NCI-H1930 (cell line): ENCODE measurements around the gene CEP170.
A peak's percentile ranks its signal among the peaks of the same experiment; 100 is the strongest.
"Not testable (repeated sequence)": the region's sequence is repeated elsewhere in the genome, so short reads cannot be mapped to it uniquely, and the experiment has no call there.

ENCODE experiments used
- DNase-seq, 2 experiments: peaks; one replicate each; lab custom pipeline; 2025; lab: John Stamatoyannopoulos, UW

CEP170 gene

DNA sequence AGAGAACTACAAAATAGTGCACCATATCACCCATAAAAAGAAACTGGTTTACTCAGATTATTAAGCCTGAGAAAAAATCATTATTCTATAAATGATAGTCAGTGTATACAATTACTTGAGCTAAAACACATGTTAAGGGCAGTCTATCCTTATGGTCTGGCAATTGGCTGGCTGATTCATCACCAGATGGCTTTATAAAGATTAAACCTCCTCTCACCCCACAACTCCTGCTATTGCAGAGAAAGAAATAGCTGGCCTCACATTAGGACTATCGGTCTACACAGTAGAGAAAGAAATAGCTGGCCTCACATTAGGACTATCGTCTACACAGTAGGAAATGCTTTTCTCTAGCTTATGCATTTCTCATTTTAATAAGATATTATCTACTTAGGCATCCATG lies 21.2 kb downstream of the CEP170 start:
- no peak for DNase-seq

- peak; percentile 14 to 29 for DNase-seq
Observed at GRCh38 chr1:243230914-243231313, 24.2 kb downstream of the CEP170 start.

GRCh38 chr1:243229526-243229925 lies 25.6 kb downstream of the CEP170 start:
- no peak for DNase-seq

DNA sequence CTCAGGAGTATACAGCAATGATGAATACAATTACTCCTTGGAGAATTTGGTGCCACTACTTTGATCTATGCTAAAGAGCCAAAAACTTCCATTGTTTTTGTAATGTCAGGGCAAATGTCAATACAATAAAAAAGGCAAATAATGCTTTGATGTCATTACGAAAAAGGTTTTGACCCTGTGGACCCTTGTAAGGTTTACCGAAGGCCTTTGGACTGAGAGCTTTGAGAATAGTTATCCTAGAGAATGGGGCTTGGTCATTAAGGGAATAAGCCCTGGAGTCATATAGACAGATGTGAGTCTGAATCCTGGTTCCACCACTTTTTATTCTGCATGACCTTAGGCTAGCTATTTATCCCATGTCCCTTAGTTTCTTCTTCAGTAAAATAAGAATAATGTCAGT lies 27.5 kb downstream of the CEP170 start:
- DNase-seq, result no peak

- DNase-seq, result no peak
Observed at GRCh38 chr1:243218059-243218458, 37.0 kb downstream of the CEP170 start.

DNA sequence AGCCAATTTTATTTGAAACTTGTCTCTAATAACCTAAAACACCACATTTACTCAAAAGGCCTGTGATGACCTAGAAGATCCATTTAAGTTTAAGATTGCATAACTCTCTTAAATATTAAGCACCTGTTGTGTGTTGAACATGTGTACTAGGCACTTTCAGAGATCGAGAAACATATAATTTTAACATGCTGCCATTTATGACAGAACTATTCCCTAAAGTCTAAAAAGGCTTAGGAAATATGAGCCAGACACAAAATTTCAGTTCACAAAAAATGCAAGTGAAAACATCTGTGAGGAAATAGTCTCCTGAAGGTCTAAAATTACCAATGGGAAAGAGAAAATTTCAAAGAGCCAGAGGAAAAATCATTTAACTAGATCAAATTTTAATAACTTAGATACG lies 37.7 kb downstream of the CEP170 start:
- DNase-seq, result no peak

- DNase-seq, result no peak
Observed at GRCh38 chr1:243216741-243217140, 38.3 kb downstream of the CEP170 start.

DNA sequence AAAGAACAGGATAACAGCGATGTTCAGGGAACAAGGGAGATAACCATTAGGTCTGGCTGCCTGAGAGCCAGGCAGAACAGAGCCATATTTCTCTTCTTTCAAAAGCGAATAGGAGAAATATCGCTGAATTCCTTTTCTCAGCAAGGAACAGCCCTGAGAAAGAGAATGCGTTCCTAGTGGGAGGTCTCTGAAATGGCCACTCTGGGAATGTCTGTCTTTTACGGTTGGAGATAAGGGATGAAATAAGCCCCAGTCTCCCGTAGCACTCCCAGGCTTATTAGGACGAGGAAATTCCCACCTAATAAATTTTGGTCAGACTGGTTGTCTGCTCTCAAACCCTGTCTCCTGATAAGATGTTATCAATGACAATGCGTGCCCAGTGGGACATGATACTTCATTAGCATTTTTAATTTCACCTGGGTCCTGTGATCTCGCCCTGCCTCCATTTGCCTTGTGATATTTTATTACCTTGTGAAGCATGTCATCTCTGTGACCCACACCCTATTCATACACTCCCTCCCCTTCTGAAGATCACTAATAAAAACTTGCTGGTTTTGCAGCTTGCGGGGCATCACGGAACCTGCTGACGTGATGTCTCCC lies 39.7 kb downstream of the CEP170 start:
- not testable (repeated sequence) for DNase-seq

DNA sequence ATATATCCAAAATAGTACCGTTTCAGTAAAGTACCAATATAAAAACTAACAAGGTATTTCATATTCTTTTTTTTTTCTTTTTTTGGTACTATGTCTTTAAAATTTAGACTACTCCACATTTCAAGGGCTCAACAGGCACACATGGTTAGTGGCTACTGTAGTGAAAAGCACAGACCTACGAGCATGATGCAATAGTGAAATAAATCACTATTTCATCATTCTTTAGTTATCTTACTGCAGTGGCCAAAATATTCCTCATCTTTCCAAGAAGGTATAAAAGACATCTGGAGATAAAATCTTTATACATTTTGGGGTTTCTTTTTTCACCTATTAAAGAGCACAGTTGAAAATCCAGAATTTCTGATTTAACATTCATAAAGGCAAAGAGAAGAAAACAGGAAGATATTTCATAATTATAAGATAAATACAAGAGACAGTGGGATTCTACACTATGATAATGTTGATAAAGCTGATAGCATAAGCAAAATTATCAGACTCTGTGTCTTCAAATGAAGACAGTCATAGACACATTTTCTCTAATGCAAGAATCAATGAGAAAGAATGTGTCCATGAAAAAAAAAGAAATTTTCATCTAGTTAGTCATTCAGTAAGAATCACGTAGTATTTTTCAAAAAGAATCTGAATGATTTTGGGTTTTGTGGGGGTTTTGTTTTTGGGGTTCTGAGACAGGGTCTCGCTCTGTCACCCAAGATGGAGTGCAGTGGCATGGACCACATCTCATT lies 41.9 kb downstream of the CEP170 start:
- DNase-seq, result no peak

DNA sequence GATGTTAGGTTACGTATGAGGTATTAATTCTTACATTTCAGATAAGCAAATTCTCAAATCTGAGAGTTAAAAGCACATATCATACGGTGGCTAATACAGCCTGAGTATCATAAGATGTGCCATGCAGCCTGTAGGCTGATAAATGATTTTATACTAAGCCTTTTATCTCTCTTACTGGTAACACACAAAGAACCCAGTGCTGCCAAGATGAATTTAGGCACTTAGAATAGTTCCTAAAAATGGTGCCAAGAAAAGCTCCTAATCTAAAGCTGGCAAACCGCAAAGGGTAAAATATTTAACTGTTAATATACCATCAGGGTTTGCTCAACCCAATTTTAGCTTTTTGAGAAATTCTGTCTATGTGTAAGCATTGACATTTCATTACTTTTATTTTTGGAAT lies 43.1 kb downstream of the CEP170 start:
- not testable (repeated sequence) for DNase-seq

DNA sequence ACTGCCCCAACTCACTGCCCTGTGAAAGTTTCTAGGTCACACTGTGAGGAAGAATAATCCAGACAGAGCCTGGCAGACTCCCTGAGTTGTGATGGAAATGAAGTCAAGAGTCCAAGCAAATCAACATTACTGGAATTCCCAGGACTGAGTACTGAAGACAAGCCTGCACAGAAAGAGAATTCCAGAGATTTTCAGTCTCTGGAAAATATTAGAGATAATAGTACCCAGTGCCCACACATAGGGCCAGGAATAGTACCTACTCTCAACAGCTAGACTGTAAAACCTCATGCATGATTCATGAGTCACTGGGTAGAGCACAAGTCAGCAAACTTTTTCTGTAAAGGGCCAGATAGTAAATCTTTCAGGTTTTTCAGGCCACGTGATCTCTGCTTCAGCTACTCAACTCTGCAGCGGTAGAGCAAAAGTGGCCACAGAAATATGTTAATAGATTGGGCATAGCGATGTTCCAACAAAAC lies 50.0 kb downstream of the CEP170 start:
- DNase-seq, result not testable (repeated sequence)

DNA sequence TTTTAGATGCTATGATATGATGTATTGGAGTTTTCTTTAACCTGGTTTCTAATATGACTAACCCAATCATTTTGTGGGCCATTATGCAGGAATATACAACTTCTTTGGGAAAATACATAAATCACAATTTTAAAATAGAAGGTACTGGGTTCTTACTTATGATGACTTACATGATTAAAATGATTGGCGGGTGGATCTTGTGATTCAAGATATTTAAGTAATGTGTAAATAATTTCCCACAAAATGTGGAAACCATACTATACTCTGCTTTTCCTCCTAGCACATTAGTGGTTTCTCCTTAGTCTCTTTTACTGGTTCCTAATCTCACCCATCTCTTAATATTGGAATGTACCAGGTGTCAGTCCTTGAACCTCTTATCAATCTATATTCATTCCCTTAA lies 50.7 kb downstream of the CEP170 start:
- not testable (repeated sequence) for DNase-seq

DNA sequence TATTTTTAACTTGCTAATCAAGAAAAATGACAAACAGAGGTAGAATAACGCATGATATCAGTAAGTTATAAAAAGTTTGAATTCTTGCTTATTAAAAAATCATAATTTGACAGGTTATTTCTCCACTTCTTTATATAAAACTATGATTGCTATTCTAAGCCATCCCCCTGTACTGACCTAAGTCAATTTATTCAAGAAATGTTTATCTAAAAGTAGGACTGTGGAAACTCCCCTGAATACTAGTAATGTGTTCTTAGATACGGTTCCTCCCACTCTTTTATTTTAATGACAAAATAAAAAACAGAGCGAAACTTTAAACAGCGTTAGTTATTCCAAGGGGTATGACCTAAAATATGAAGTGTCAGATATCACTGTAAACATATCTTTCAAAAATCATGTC lies 51.9 kb downstream of the CEP170 start:
- DNase-seq, result not testable (repeated sequence)

DNA sequence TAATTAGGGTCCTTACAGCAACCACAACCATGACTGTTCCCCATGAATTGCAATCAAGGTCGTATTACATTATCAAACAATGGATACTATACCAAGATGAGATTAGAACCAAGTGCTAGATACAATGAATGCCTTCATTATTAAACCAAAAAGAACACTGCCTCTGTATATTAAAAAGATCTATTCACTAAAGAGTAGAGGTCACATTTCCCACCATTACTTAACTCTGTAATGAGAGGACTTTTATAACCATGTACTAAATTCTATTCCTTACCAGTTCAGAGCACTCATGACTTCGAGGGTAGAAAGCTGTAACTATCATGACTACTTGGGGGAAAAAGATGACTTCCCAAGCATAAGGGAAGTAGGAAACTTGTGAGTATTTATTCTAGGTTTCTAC lies 53.8 kb downstream of the CEP170 start:
- DNase-seq, result not testable (repeated sequence)

DNA sequence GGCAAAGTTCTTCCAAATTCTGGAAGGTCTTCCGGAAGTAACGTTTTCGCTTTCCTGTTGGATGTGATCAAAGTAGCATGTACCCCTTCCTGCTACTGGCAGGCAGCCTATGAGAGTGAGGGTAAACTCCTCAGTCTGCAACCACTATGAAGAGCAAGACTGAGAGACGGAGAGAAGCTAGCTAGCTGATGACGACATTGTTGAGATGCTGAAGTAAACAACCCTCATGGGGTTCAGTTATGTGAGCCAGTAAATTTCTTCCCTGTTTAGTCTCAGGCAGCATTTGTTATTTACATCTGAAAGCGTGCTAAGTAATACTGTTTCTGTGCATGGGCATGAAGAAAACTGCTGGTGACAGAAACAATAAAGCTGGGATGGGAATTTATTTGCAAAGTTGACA lies 57.6 kb downstream of the CEP170 start:
- not testable (repeated sequence) for DNase-seq

DNA sequence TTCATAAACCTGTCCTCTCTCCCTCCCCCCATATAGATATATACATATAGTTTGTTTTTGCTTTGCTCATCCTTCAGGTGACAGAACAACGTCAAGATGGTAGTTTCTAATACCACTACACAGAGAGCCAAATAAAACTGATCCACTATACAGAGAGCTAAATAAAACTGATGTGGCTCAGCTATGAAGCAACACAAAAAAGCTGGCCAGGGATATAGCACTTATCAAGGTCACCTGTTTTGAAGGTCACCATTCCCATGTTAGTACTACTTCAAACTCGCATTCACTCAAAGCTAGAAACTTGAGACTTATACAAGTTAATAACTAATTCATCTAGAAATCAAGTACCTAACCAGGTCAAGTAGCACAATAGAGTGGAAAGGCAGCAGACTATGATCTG lies 61.8 kb downstream of the CEP170 start:
- not testable (repeated sequence) for DNase-seq

DNA sequence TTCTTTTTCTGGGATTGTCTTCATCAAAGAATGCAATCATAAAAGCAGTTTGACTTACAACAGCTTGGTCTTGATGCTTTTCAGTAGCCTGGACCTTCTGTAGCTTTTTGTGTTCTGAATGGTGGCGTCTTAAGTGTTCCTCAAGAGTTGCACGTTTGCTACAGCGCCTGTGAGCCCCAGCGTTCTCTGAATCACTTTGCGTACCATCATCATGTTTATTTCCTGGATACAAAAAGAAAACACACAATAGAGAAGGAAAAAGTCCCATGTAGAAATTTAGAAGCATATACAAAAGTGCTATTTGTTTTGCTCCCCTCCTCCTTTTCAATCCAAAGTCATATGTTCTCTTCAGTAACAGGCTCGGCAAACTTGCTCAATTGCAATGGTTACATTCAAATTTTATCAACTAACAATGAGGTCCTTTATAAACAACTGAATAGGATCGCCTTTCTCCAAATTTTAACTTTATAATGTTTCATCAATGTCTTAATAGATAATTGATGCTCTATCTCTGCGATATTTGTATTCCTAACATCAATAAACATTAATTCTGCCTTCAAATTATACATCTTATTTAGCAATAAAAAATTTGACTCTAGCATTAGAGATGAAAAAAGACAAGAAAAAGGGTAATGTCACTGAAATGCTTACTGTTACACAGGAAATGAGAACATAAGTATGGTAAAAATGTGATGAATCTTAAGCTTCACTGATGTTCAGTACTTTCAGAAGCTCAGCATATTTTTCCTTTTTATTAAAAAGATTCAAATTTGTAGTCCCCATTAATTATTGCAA lies 68.7 kb downstream of the CEP170 start:
- not testable (repeated sequence) for DNase-seq

- DNase-seq, result not testable (repeated sequence)
Observed at GRCh38 chr1:243184787-243185186, 70.3 kb downstream of the CEP170 start.

- DNase-seq, result not testable (repeated sequence)
Observed at GRCh38 chr1:243183661-243184060, 71.4 kb downstream of the CEP170 start.

DNA sequence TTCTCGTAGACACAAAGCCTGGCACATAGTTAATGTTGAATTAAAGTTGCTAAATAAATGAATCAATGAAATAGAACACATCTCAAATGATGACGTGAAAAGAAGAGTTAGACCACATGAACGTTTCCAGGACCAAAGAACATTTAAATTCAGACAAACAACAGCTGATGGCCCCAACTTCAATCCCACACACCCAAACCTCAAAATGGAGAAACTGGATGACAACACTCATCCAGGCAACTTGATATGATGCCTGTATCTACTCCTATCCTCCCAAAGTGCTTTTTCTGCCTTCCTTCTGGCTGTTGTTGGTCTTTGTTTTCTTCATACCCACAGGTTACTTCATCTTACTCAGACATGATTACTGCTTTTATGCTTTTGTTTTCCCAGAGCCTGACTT lies 71.9 kb downstream of the CEP170 start:
- not testable (repeated sequence) for DNase-seq

GRCh38 chr1:243179720-243180119 lies 75.4 kb downstream of the CEP170 start:
- no peak for DNase-seq

GRCh38 chr1:243177792-243178191 lies 77.3 kb downstream of the CEP170 start:
- DNase-seq, result not testable (repeated sequence)
